GM21423 (cell line): Measurements from ENCODE around the gene DCAF10.
"Not testable (repeated sequence)": the region's sequence is repeated elsewhere in the genome, so short reads cannot be mapped to it uniquely, and the experiment has no call there.

Experiments used
- ATAC-seq: cut with Tn5 transposase; IDR thresholded peaks from one replicate; pipeline ENCODE4 v1.9.1; 2021; ENCODE audit warnings: mild to moderate bottlenecking, moderate library complexity; ENCODE audit not compliant: unreplicated experiment

DCAF10 gene

GRCh38 chr9:37800631-37801286 is at the start of gene DCAF10:
Gene DCAF10, plus strand, starts transcription at chr9:37800797. Its CDS starts 70 bp downstream, at chr9:37800867.
- peak; percentile 72 for ATAC-seq

GRCh38 chr9:37751186-37751585 is 49.4 kb upstream of the DCAF10 start:
- no peak for ATAC-seq

- ATAC-seq = not testable (repeated sequence)
Observed at GRCh38 chr9:37751704-37752103, 48.9 kb upstream of the DCAF10 start.

GRCh38 chr9:37752112-37752511 is 48.5 kb upstream of the DCAF10 start:
- not testable (repeated sequence) for ATAC-seq

- no peak for ATAC-seq
Observed at GRCh38 chr9:37752642-37753488, 47.7 kb upstream of the DCAF10 start.

GRCh38 chr9:37753489-37754190 is 47.0 kb upstream of the DCAF10 start, which contains the start of gene TRMT10B:
Gene TRMT10B, plus strand, starts transcription at chr9:37753805. Its CDS starts 8,127 bp downstream, at chr9:37761932.
- ATAC-seq = peak; percentile 89

GRCh38 chr9:37758747-37759146 is 41.9 kb upstream of the DCAF10 start:
- no peak for ATAC-seq

GRCh38 chr9:37760416-37761161 is 40.0 kb upstream of the DCAF10 start:
- no peak for ATAC-seq

GRCh38 chr9:37761511-37761910 is 39.1 kb upstream of the DCAF10 start:
- ATAC-seq = no peak

GRCh38 chr9:37765263-37765662 is 35.3 kb upstream of the DCAF10 start:
- ATAC-seq = not testable (repeated sequence)

- no peak for ATAC-seq
Observed at GRCh38 chr9:37769306-37769705, 31.3 kb upstream of the DCAF10 start.

- ATAC-seq = no peak
Observed at GRCh38 chr9:37769995-37770394, 30.6 kb upstream of the DCAF10 start.

- ATAC-seq = no peak
Observed at GRCh38 chr9:37775216-37775919, 25.2 kb upstream of the DCAF10 start.

GRCh38 chr9:37776328-37776727 is 24.3 kb upstream of the DCAF10 start:
- no peak for ATAC-seq

GRCh38 chr9:37778534-37778933 is 22.1 kb upstream of the DCAF10 start:
- no peak for ATAC-seq

- ATAC-seq = no peak
Observed at GRCh38 chr9:37784291-37784615, 16.3 kb upstream of the DCAF10 start.

GRCh38 chr9:37784616-37785483 is 15.7 kb upstream of the DCAF10 start, which contains the start of gene EXOSC3:
Gene EXOSC3, minus strand, starts transcription at chr9:37785064. Its CDS starts 20 bp downstream, at chr9:37785044.
- ATAC-seq = peak; percentile 90

- no peak for ATAC-seq
Observed at GRCh38 chr9:37787059-37787458, 13.5 kb upstream of the DCAF10 start.

GRCh38 chr9:37788332-37788731 is 12.3 kb upstream of the DCAF10 start:
- no peak for ATAC-seq
